GM19328 (cell line): Measurements from ENCODE around the gene SSC5D.
"Not testable (repeated sequence)": the region's sequence is repeated elsewhere in the genome, so short reads cannot be mapped to it uniquely, and the experiment has no call there.

ENCODE experiments used
- ATAC-seq: cut with Tn5 transposase; IDR thresholded peaks from one replicate; pipeline ENCODE4 v1.9.1; 2021; ENCODE audit warnings: mild to moderate bottlenecking, moderate library complexity; ENCODE audit not compliant: unreplicated experiment

Gene SSC5D

GRCh38 chr19:55502197-55502952 lies 14.1 kb downstream of the SSC5D start:
- ATAC-seq: no peak

GRCh38 chr19:55503157-55503501 lies 14.9 kb downstream of the SSC5D start:
- no peak for ATAC-seq

- ATAC-seq: peak; percentile 88
Measured at GRCh38 chr19:55503502-55504251, 15.4 kb downstream of the SSC5D start.

- ATAC-seq: no peak
Measured at GRCh38 chr19:55504252-55504603, 16.0 kb downstream of the SSC5D start.

- no peak for ATAC-seq
Measured at GRCh38 chr19:55504981-55505380, 16.7 kb downstream of the SSC5D start.

- no peak for ATAC-seq
Measured at GRCh38 chr19:55508120-55508519, 19.9 kb downstream of the SSC5D start.

GRCh38 chr19:55516878-55517620 lies 28.8 kb downstream of the SSC5D start:
- peak; percentile 96 for ATAC-seq

GRCh38 chr19:55519451-55520311 lies 31.4 kb downstream of the SSC5D start:
- no peak for ATAC-seq

GRCh38 chr19:55520691-55521292 lies 32.6 kb downstream of the SSC5D start:
- ATAC-seq: no peak

- ATAC-seq: no peak
Measured at GRCh38 chr19:55525289-55526101, 37.3 kb downstream of the SSC5D start.

- no peak for ATAC-seq
Measured at GRCh38 chr19:55526216-55527196, 38.3 kb downstream of the SSC5D start.

GRCh38 chr19:55527197-55528029 lies 39.2 kb downstream of the SSC5D start:
- ATAC-seq: no peak

GRCh38 chr19:55528030-55528803 lies 40.0 kb downstream of the SSC5D start:
- no peak for ATAC-seq

- no peak for ATAC-seq
Measured at GRCh38 chr19:55529636-55530234, 41.5 kb downstream of the SSC5D start.

GRCh38 chr19:55530996-55531395 lies 42.8 kb downstream of the SSC5D start:
- no peak for ATAC-seq

GRCh38 chr19:55534280-55534679 lies 46.0 kb downstream of the SSC5D start:
- ATAC-seq: not testable (repeated sequence)
